GM10248 (cell line): ENCODE results near the gene VPS35L.

Experiments
- CTCF ChIA-PET: fragments of 300-600 bp; sonication (Branson Sonifier 250); formaldehyde crosslinking; extraction: SDS; loops from one replicate; lab custom pipeline; 2021; ENCODE audit warnings: antibody characterized with exemption; lab: Yijun Ruan, JAX
- POLR2A ChIA-PET: fragments of 350-650 bp; sonication (Branson Sonifier 250); formaldehyde crosslinking; extraction: SDS; loops from one replicate; lab custom pipeline; 2020; ENCODE audit warnings: antibody characterized with exemption; lab: Yijun Ruan, JAX
- DNase-seq: peaks from one replicate; pipeline ENCODE4 v3.0.0; 2012; ENCODE audit errors: extremely low spot score
- TF ChIP-seq, protein P1 (sequence below): IDR thresholded peaks from 2 replicates; pipeline ENCODE4 v1.5.1; 2012; ENCODE audit warnings: mild to moderate bottlenecking, low read depth; ENCODE audit errors: extremely low read depth, missing control alignments, control extremely low read depth

VPS35L gene

DNA sequence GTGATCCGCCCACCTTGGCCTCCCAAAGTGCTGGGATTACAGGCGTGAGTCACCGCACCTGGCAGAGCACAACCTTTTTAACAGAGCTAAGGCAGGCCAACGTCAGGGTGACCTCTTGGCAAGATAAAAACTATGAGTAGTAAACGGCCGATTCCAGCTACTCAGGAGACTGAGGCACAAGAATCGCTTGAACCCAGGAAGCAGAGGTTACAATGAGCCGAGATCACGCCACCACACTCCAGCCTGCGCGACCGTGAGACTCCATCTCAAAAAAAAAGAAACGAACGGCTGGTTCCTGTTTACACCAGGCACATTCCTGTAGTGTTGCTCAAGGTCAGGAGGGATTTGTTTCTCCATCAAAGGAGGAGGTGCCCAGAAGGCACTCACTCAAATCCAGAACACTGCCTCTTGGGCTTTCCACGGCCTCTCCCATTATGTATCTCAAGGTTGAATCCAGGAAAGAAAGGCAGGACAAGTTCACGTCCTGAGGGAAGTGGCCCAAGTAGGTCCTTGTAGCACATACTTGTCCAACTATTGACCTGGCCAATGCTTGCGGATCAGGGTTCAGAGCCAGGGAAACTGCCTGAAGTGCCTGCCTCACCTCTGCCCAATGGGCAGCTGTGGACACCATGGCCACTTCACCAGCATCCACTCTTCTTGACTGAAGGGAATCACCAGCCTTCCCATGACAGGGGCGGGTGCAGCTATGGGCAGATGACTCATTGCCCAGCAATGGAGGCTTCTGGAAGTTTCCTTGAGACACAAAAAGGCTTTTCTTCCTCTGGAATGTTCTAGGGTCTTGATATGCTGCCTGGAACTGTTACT, 149.0 kb downstream of the VPS35L start:
- POLR2A ChIA-PET, result no interaction called here
- TF ChIP-seq, protein P1, sequence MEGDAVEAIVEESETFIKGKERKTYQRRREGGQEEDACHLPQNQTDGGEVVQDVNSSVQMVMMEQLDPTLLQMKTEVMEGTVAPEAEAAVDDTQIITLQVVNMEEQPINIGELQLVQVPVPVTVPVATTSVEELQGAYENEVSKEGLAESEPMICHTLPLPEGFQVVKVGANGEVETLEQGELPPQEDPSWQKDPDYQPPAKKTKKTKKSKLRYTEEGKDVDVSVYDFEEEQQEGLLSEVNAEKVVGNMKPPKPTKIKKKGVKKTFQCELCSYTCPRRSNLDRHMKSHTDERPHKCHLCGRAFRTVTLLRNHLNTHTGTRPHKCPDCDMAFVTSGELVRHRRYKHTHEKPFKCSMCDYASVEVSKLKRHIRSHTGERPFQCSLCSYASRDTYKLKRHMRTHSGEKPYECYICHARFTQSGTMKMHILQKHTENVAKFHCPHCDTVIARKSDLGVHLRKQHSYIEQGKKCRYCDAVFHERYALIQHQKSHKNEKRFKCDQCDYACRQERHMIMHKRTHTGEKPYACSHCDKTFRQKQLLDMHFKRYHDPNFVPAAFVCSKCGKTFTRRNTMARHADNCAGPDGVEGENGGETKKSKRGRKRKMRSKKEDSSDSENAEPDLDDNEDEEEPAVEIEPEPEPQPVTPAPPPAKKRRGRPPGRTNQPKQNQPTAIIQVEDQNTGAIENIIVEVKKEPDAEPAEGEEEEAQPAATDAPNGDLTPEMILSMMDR, result no peak
- DNase-seq, result no peak
- CTCF ChIA-PET, result interaction anchor here (1.0 to 1.3 kb wide), 2 partner anchors 10 to 121 kb away, joined by 3 to 4 read pairs; no protein-coding TSS in a partner anchor

DNA sequence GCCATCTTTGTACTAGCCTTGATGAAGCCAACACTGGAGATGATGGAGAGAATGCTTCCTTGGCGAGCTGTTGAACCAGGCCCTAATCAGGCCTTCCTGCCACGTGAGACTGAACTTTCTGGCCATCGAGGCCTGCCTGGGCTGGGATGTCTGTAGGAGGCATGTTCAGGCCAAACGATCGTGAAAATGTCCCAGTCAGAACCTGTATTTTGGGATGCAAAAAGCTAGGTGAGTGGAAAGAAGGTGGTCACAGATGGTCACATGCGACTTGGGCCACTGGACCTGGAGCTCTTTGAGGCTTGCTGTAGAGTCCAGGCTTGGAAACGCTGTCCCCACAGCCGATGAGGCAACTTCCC, 149.6 kb downstream of the VPS35L start:
- POLR2A ChIA-PET, result no interaction called here
- TF ChIP-seq, protein P1, result no peak

DNA sequence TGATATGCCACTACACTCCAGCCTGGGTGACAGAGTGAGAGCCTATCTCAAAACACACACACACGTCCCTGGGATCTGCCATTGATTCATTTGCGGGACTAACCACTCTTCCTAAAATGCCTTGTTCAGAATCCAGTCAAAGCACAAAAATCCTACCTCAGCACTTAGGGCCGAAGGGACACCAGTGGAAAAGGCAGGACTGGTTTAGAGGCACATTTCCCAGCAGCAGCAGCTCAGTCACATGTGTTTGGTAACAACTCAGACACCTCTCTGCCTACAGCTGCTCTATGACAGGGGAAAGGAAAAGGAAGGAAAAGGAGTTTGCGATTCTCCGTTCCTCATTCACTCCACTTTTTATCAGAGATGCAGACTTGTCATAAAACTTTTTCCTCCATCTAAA, 150.3 kb downstream of the VPS35L start:
- CTCF ChIA-PET, result interaction anchor here (1.3 kb wide), 1 partner anchor 9 kb away, joined by 4 read pairs; no protein-coding TSS in a partner anchor
- POLR2A ChIA-PET, result no interaction called here
- TF ChIP-seq, protein P1, result no peak
- no peak for DNase-seq

More for the DNA sequence above, 149.6 kb downstream of the VPS35L start:
- no peak for DNase-seq
- CTCF ChIA-PET, result interaction anchor here (1.3 kb wide), 1 partner anchor 10 kb away, joined by 4 read pairs; no protein-coding TSS in a partner anchor

DNA sequence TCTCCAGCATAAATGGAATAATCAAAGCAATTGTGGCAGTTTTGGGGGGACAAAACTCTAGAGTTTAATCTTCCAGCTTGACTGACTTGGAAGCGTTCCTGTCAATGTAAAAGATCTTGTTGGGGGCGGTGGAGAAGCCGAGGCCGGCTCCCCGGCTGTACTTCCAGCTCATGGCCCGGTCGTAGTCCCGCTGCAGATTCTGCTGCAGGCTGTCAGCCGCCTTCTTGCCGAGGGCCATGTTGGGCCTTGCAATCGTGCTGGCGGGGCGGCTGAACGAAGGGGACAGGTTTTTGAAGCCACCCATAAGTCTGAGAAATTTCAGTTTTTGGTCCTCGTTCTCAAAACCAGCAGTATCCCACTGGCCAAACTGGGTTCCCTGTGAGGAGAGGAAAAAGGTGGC, 151.3 kb downstream of the VPS35L start:
- ChIA-PET POLR2A (no interaction called here), CTCF (interaction anchor here (1.0 kb wide), 1 partner anchor 11 kb away, joined by 4 read pairs; no protein-coding TSS in a partner anchor)
- DNase-seq, result no peak
- TF ChIP-seq, protein P1, result no peak

DNA sequence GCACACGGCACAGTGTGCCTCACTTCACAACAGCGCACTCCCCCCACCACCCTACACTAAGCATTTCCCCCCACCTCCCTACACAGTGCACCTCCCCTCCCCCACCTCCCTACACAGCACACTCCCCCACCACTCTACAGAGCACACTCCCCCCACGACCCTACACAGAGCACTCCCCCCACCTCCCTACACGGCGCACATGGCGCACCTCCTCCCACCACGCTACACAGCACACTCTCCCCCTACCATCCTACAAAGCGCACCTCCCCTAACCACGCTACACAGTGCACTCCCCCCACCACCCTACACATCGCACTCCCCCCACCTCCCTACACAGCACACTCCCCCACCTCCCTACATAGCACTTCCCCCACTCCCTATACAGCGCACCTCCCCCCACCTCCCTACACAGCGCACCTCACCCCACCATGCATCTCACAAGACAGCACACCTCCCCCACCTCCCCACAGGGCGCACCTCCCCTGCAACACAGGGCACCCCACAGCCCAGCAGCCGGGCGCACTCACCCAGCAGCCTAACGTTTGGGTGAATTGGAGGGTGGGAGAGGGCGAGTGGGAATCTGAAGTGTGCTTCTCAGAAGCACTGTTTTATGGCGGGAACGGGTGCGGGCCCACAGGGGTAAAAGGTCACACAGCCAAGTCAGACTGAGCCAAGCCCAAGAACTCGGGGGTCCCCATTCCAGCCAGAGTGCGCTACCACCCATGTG, 152.2 kb downstream of the VPS35L start:
- TF ChIP-seq, protein P1, result no peak
- ChIA-PET CTCF (no interaction called here), POLR2A (no interaction called here)
- DNase-seq, result no peak
